GM21447 (cell line): Measurements from ENCODE around the gene APOC4.
"Not testable (repeated sequence)": the region's sequence is repeated elsewhere in the genome, so short reads cannot be mapped to it uniquely, and the experiment has no call there.

Experiments used
- ATAC-seq: cut with Tn5 transposase; IDR thresholded peaks from one replicate; pipeline ENCODE4 v1.9.1; 2021; ENCODE audit not compliant: unreplicated experiment

Gene APOC4, protein sequence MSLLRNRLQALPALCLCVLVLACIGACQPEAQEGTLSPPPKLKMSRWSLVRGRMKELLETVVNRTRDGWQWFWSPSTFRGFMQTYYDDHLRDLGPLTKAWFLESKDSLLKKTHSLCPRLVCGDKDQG

DNA sequence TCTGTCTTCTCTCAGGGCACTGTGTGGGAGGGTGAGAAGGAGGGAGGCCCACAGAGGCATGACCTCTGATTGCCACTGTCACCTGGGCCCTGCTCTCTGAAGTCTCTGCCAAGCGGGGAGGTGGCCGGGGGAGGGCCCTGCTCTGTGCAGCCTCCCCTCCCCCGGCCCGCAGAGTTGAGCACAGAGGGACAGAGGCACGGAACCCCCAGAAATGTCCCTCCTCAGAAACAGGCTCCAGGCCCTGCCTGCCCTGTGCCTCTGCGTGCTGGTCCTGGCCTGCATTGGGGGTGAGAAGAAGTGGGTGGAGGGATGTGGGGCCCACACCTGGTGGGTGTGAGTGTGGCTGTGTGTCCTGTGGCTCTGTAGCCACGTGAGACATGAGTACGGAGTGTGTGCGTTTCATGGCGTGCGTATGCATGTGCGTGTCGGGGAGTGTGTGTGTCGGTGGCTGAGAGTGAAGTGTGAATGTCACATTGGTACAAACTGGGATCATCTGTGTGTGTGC, at the start of gene APOC4:
APOC4 (plus strand) TSS at position 171 of the 505 bp plus-strand sequence; CDS start at position 212, 41 bp downstream.
- ATAC-seq: no peak

DNA sequence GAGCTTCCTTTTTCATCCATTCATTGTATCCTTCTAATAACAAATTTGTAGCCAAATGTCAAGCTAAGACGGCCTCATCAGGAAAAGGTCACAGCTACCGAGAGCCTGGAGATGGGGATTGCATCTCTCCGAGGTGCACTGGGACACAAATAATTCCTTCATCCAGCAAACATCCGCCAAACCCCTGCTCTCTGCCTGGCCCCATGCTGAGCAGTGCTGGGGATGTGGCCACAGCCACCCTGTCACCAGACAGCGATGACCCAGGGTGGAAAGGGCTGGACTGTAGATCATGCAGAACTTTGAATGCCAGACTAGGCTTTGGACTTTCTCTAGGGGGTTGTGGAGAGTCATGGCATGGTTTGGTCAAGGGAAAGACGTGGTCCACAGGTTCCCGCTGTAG, 49.1 kb upstream of the APOC4 start:
- ATAC-seq: no peak

DNA sequence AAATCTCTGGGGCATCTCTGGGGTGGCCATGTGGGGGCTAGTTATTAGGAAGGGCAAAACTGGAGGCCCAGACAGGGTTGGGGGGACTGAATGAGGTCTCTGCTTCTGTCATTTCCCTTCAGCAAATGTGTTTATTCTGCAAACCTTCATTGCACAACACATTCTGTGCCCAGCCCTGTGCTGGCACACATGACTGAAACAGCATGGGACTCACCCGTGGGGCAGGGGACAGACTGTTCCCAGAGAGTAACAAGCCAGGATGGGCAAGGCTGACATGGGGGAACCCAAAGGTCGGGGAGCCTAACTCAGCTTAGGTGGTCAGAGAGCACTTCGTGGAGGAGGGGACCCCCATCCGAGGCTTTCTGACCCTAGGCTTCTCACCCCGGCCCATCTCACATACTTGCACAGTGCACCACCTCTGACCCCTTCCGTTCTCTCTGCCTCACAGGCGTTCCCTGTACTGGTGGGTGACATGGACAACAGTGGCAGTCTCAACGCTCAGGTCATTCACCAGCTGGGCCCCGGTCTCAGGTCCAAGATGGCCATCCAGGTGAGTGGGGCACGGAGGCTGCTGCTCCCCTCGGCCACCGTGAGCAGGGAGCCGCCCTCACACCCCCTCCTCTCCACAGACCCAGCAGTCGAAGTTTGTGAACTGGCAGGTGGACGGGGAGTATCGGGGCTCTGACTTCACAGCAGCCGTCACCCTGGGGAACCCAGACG, 48.5 kb upstream of the APOC4 start:
- ATAC-seq: no peak

DNA sequence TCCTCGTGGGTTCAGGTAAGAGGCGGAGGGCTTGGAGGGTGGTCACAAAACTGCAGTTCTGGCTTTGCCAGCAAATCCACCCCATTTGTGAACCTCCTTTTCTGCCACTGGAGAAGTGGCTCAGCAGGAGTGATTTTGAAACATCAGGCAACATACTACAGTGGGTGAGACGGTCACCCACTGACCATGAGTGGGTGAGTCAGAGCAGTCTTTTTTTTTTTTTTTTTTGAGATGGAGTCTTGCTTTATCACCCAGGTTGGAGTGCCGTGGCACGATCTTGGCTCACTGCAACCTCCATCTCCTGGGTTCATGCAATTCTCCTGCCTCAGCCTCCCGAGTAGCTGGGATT, 48.0 kb upstream of the APOC4 start:
- no peak for ATAC-seq

DNA sequence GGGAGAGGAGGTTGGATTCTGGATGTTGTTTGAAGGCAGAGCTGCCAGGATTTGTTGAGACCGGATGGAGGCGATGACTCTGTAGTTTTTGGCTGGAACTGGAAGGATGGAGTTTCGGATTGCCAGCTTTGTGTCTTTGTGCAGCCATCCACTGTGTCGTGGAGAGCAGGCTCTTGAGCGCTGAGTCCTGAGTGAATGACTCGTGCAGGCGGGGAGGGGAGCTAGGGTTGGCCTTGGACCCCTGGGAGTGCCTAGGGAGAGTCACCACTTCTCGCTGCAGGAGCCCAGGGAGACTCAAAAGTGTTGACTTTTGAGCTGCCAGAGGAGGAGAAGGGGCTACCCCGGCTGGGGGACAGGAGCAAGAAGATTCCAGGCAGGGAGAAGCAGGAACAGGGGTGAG, 47.1 kb upstream of the APOC4 start:
- ATAC-seq: no peak

DNA sequence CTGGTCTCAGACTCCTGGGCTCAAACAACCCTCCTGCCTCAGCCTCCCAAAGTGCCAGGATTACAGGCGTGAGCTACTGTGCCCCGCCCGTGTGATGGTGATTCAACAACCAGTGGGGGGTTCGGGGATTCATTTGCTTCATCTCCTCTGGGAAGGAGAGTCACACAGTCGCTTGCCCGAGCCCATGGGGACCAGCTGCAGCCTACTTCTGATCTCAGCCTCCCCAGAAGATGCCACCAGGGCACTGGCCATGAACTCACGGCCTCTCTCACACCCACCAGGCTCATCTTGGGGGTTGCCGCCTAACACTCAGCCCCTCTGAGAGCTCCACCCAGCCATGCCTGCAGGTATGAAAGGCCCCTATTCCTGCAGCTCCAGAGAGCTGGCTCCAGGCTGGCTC, 44.2 kb upstream of the APOC4 start:
- no peak for ATAC-seq

DNA sequence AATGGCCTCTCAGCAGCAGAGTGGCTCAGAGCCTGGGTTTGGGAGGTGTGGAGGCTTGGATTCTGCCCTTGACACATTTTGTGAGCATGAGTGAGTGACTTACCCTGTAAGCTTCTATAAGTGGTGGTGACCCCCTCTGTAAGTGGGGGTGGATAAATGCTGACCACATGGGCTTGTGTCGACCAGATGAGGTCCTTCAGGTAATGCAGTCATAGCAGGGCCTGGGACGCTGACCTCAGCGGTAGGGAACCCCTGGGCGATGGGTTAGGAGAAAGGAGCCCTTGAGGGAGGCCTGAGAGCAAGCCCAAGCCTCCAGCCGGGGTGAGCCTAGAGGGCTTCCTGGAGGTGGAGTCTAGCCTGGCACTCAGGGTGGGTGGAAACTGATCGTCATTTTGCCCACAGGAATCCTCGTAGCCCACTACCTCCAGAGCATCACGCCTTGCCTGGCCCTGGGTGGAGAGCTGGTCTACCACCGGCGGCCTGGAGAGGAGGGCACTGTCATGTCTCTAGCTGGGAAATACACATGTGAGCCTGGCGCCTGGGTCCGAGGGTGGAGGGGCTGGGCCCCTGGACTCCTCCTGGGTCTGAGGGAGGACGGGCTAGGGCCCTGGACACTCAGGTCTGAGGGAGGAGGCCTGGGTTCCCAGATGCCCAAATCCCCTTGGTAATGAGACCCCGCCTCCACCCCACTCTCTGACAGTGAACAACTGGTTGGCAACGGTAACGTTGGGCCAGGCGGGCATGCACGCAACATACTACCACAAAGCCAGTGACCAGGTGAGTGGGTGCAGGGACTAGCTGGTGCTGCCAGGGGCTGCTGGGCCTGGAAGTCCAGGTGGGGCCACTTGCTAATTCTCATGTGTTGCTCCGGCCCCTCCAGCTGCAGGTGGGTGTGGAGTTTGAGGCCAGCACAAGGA, 41.5 kb upstream of the APOC4 start:
- ATAC-seq: no peak

DNA sequence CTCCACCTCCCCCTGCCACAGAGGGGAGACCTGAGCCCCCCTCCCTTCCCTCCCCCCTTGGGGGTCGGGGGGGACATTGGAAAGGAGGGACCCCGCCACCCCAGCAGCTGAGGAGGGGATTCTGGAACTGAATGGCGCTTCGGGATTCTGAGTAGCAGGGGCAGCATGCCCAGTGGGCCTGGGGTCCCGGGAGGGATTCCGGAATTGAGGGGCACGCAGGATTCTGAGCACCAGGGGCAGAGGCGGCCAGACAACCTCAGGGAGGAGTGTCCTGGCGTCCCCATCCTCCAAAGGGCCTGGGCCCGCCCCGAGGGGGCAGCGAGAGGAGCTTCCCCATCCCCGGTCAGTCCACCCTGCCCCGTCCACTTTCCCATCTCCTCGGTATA, 38.8 kb upstream of the APOC4 start:
- no peak for ATAC-seq

DNA sequence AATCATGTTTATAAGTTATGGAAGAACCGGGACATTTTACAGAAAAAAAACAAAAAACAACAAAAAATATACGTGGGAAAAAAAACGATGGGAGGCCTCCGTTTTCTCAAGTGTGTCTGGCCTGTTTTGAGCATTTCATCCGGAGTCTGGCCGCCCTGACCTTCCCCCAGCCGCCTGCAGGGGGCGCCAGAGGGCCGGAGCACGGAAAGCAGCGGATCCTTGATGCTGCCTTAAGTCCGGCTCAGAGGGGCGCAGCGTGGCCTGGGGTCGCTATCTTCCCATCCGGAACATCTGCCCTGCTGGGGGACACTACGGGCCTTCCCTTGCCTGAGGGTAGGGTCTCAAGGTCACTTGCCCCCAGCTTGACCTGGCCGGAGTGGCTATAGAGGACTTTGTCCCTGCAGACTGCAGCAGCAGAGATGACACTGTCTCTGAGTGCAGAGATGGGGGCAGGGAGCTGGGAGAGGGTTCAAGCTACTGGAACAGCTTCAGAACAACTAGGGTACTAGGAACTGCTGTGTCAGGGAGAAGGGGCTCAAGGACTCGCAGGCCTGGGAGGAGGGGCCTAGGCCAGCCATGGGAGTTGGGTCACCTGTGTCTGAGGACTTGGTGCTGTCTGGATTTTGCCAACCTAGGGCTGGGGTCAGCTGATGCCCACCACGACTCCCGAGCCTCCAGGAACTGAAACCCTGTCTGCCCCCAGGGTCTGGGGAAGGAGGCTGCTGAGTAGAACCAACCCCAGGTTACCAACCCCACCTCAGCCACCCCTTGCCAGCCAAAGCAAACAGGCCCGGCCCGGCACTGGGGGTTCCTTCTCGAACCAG, 38.2 kb upstream of the APOC4 start:
- ATAC-seq: no peak

DNA sequence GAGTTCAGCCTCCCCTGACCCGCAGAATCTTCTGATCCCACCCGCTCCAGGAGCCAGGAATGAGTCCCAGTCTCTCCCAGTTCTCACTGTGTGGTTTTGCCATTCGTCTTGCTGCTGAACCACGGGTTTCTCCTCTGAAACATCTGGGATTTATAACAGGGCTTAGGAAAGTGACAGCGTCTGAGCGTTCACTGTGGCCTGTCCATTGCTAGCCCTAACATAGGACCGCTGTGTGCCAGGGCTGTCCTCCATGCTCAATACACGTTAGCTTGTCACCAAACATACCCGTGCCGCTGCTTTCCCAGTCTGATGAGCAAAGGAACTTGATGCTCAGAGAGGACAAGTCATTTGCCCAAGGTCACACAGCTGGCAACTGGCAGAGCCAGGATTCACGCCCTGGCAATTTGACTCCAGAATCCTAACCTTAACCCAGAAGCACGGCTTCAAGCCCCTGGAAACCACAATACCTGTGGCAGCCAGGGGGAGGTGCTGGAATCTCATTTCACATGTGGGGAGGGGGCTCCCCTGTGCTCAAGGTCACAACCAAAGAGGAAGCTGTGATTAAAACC, 37.5 kb upstream of the APOC4 start:
- ATAC-seq: no peak

DNA sequence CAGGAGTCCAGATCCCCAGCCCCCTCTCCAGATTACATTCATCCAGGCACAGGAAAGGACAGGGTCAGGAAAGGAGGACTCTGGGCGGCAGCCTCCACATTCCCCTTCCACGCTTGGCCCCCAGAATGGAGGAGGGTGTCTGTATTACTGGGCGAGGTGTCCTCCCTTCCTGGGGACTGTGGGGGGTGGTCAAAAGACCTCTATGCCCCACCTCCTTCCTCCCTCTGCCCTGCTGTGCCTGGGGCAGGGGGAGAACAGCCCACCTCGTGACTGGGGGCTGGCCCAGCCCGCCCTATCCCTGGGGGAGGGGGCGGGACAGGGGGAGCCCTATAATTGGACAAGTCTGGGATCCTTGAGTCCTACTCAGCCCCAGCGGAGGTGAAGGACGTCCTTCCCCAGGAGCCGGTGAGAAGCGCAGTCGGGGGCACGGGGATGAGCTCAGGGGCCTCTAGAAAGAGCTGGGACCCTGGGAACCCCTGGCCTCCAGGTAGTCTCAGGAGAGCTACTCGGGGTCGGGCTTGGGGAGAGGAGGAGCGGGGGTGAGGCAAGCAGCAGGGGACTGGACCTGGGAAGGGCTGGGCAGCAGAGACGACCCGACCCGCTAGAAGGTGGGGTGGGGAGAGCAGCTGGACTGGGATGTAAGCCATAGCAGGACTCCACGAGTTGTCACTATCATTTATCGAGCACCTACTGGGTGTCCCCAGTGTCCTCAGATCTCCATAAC, 36.4 kb upstream of the APOC4 start, which contains the start of gene APOE:
APOE (plus strand) TSS at position 360 of the 724 bp plus-strand sequence. CDS start 829 bp downstream, outside the sequence.
- no peak for ATAC-seq

DNA sequence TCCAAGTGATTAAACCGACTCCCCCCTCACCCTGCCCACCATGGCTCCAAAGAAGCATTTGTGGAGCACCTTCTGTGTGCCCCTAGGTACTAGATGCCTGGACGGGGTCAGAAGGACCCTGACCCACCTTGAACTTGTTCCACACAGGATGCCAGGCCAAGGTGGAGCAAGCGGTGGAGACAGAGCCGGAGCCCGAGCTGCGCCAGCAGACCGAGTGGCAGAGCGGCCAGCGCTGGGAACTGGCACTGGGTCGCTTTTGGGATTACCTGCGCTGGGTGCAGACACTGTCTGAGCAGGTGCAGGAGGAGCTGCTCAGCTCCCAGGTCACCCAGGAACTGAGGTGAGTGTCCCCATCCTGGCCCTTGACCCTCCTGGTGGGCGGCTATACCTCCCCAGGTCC, 34.4 kb upstream of the APOC4 start:
- no peak for ATAC-seq

DNA sequence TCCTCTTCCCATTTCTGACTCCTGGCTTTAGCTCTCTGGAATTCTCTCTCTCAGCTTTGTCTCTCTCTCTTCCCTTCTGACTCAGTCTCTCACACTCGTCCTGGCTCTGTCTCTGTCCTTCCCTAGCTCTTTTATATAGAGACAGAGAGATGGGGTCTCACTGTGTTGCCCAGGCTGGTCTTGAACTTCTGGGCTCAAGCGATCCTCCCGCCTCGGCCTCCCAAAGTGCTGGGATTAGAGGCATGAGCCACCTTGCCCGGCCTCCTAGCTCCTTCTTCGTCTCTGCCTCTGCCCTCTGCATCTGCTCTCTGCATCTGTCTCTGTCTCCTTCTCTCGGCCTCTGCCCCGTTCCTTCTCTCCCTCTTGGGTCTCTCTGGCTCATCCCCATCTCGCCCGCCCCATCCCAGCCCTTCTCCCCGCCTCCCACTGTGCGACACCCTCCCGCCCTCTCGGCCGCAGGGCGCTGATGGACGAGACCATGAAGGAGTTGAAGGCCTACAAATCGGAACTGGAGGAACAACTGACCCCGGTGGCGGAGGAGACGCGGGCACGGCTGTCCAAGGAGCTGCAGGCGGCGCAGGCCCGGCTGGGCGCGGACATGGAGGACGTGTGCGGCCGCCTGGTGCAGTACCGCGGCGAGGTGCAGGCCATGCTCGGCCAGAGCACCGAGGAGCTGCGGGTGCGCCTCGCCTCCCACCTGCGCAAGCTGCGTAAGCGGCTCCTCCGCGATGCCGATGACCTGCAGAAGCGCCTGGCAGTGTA, 33.8 kb upstream of the APOC4 start:
- no peak for ATAC-seq

DNA sequence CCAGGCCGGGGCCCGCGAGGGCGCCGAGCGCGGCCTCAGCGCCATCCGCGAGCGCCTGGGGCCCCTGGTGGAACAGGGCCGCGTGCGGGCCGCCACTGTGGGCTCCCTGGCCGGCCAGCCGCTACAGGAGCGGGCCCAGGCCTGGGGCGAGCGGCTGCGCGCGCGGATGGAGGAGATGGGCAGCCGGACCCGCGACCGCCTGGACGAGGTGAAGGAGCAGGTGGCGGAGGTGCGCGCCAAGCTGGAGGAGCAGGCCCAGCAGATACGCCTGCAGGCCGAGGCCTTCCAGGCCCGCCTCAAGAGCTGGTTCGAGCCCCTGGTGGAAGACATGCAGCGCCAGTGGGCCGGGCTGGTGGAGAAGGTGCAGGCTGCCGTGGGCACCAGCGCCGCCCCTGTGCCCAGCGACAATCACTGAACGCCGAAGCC, 33.2 kb upstream of the APOC4 start:
- no peak for ATAC-seq

DNA sequence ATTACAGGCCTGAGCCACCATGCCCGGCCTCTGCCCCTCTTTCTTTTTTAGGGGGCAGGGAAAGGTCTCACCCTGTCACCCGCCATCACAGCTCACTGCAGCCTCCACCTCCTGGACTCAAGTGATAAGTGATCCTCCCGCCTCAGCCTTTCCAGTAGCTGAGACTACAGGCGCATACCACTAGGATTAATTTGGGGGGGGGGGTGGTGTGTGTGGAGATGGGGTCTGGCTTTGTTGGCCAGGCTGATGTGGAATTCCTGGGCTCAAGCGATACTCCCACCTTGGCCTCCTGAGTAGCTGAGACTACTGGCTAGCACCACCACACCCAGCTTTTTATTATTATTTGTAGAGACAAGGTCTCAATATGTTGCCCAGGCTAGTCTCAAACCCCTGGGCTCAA, 32.3 kb upstream of the APOC4 start:
- ATAC-seq: no peak

DNA sequence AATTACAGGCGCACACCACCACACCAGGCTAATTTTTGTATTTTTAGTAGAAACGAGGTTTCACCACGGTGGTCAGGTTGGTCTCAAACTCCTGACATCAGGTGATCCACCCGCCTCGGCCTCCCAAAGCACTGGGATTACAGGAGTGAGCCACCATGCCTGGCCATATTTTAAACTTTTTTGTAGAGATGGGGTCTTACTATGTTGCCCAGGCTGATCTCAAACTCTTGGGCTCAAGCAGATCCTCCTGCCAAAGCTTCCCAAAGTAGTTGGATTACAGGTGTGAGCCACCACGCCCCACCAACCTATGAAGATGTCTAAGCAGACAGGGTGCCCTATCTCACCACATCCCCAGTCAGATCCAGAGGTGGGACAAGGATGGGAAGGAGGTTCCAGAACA, 30.1 kb upstream of the APOC4 start:
- ATAC-seq: not testable (repeated sequence)

DNA sequence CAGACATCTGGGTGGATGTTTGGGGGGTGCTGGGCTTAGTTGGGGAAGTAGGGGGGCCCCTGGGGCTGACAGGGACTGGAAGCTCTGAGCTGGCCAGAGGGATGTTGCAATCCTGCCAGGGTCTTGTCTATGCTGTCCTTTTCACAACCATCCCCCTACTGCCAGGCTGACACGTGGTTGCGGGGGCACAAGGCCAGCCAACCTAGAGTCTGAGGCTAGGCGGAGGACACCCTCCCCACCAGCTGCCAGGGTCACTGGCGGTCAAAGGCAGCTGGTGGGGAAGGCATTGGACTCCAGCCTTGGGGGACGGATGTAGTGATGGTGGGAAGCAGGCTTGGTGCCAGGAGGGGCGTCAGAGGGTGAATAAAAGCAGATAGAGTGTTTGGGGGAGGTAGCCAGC, 29.2 kb upstream of the APOC4 start:
- no peak for ATAC-seq

DNA sequence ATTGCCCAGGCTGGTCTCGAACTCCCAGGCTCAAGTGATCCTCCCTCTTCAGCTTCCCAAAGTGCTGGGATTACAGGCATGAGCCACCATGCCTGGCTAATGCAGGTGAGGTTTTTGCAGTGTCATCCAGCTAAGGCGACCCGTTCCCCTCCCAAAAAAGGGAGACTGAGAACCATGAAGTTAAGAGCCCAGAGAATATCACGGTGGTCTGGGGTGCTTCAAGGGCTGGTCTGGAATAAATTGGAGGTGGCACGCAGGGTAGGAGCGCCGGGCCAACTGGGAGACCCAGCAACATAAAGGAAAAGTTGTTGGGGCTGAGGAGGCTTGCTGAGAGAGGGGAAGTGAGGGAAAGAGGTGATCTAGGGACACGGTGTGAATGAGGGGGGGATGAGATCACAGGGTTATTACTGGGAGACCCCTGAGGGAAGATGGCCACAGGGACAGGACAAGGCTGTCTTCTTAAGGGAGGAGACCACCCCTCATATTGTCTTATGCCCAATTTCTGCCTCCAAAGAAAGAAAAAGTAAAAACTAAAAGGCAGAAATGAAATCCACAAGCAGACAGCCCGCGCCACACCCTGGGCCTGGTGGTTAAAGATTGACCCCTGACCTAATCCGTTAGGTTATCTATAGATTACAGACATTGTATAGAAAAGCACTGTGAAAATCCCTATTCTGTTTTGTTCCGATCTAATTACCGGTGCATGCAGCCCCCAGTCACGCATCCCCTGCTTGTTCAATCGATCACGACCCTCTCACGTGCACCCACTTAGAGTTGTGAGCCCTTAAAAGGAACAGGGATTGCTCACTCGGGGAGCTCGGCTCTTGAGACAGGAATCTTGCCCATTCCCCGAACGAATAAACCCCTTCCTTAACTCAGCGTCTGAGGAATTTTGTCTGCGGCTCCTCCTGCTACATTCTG, 28.3 kb upstream of the APOC4 start:
- not testable (repeated sequence) for ATAC-seq
